ENCODE measurements around the gene TCP11L1.

DNA sequence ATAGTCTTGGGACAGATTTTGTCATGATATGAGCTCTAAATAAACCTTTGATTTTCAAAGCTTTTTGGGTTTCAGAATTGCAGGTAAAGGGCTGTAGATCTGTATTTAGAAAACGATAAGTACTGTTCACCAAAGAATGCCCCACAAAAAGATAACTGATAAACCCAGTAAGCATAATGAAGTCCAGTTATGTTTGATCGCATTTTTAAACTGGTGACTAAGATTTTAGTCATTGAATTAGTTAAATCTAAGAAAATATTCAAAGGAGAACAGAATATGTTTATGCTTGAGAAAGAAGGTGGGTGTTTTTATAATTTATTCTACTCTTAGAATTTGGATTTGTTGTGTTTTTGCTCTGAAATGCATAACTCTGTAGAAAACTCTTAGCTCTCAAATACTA is 12.1 kb upstream of the TCP11L1 start:
- TF ChIP-seq, protein P1, sequence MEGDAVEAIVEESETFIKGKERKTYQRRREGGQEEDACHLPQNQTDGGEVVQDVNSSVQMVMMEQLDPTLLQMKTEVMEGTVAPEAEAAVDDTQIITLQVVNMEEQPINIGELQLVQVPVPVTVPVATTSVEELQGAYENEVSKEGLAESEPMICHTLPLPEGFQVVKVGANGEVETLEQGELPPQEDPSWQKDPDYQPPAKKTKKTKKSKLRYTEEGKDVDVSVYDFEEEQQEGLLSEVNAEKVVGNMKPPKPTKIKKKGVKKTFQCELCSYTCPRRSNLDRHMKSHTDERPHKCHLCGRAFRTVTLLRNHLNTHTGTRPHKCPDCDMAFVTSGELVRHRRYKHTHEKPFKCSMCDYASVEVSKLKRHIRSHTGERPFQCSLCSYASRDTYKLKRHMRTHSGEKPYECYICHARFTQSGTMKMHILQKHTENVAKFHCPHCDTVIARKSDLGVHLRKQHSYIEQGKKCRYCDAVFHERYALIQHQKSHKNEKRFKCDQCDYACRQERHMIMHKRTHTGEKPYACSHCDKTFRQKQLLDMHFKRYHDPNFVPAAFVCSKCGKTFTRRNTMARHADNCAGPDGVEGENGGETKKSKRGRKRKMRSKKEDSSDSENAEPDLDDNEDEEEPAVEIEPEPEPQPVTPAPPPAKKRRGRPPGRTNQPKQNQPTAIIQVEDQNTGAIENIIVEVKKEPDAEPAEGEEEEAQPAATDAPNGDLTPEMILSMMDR (conservative IDR thresholded peaks at IDR 0.05; ENCODE audit: low read depth, low read length), result no peak
- no peak for TF ChIP-seq EZH2 (IDR thresholded peaks at IDR 0.05; ENCODE audit: borderline replicate concordance, low read depth, low read length, poor library complexity, severe bottlenecking)
